GM12878 (cell line): ENCODE data around the gene GPR39. TPM values are rescaled to one million over a fixed set of nuclear protein-coding genes. Genes with fewer than 3 reads are reported as not detected.

Experiments used
- ATAC-seq: fragments of 200-7000 bp; cut with Tn5 transposase; 3 replicates; pipeline ENCODE4 v1.9.1; 2020; ENCODE audit warnings: mild to moderate bottlenecking, moderate library complexity
- BruUV-seq: library from RNA; stranded (reverse); fragments of 400-500 nt; replicated peaks from 2 replicates; lab custom pipeline; 2021; lab: Mats Ljungman, UMichigan
- CTCF ChIA-PET: fragments of 300-600 bp; sonication (Branson Sonifier 250); formaldehyde crosslinking; extraction: SDS; loops from one replicate; lab custom pipeline; 2021; ENCODE audit warnings: inconsistent platforms; lab: Yijun Ruan, JAX
- POLR2A ChIA-PET: fragments of 350-600 bp; formaldehyde crosslinking; extraction: SDS; loops from one replicate; lab custom pipeline; 2021; ENCODE audit warnings: inconsistent platforms; lab: Charles Lee
- RAD21 ChIA-PET: fragments of 300-600 bp; sonication (Branson Sonifier 250); formaldehyde crosslinking; loops from one replicate; lab custom pipeline; 2023; ENCODE audit warnings: antibody characterized with exemption; ENCODE audit not compliant: unreplicated experiment; lab: Charles Lee
- SMC1A ChIA-PET: fragments of 300-600 bp; sonication (Branson Sonifier 250); formaldehyde crosslinking; loops from one replicate; lab custom pipeline; 2023; ENCODE audit not compliant: unreplicated experiment, uncharacterized antibody; lab: Charles Lee
- DNase-seq: peaks from one replicate; pipeline ENCODE4 v3.0.0-alpha.2; 2011; ENCODE audit warnings: low read depth, low spot score
- FAIRE-seq: peaks from 3 replicates; lab custom pipeline; 2011; peaks lifted over from hg19 to GRCh38; lab: Jason Lieb, UNC
- H2AFZ ChIP-seq: 2 replicates; pipeline ENCODE4 v1.6.0; 2011; ENCODE audit warnings: low read depth, low read length, control low read depth; ENCODE audit not compliant: control insufficient read depth
- H3K27ac ChIP-seq: 2 replicates; pipeline ENCODE4 v1.5.1; 2011; ENCODE audit warnings: control low read depth; ENCODE audit not compliant: control insufficient read depth, insufficient read depth
- H3K27me3 ChIP-seq, 2 experiments: replicated peaks in 1 of 2; 2 replicates each; pipeline versions ENCODE4 v1.6.0 to v1.6.1; 2011; ENCODE audit warnings: low read length in 1 of 2; ENCODE audit not compliant: control insufficient read depth in 2 of 2, insufficient read depth in 2 of 2
- H3K36me3 ChIP-seq, 2 experiments: 2 replicates each; pipeline ENCODE4 v1.5.1; 2011; ENCODE audit warnings: low read length in 1 of 2; ENCODE audit not compliant: control insufficient read depth in 2 of 2, insufficient read depth in 2 of 2
- H3K4me1 ChIP-seq: 2 replicates; pipeline ENCODE4 v1.6.1; 2011; ENCODE audit warnings: mild to moderate bottlenecking, low read length, moderate library complexity, mixed read lengths; ENCODE audit not compliant: control insufficient read depth, insufficient read depth
- H3K4me2 ChIP-seq: 2 replicates; pipeline ENCODE4 v1.6.0; 2011; ENCODE audit warnings: control low read depth; ENCODE audit not compliant: control insufficient read depth, insufficient read depth
- H3K4me3 ChIP-seq: fragments of 200-600 bp; sonication (generic); 2 replicates; pipeline ENCODE4 v1.5.1; 2016
- H3K79me2 ChIP-seq: 2 replicates; pipeline ENCODE4 v1.6.0; 2011; ENCODE audit warnings: low read length; ENCODE audit not compliant: control insufficient read depth, insufficient read depth
- H3K9ac ChIP-seq: 2 replicates; pipeline ENCODE4 v1.8.0; 2011; ENCODE audit warnings: low read length, control low read depth, mixed read lengths; ENCODE audit not compliant: control insufficient read depth, insufficient read depth
- H3K9me3 ChIP-seq: replicated peaks from 3 replicates; pipeline ENCODE4 v1.5.1; 2011; ENCODE audit warnings: mild to moderate bottlenecking, low read length; ENCODE audit not compliant: control insufficient read depth, insufficient read depth
- H4K20me1 ChIP-seq: 2 replicates; pipeline ENCODE4 v1.6.0; 2011; ENCODE audit not compliant: control insufficient read depth, insufficient read depth
- CHD2 ChIP-seq: IDR thresholded peaks from 2 replicates; pipeline ENCODE4 v1.6.1; 2011; ENCODE audit warnings: low read depth, low read length, improper control_type of control experiment, borderline replicate concordance
- E2F4 ChIP-seq: IDR thresholded peaks from 2 replicates; pipeline ENCODE4 v1.6.1; 2012; ENCODE audit warnings: low read depth, low read length, improper control_type of control experiment
- MYC ChIP-seq: IDR thresholded peaks from 2 replicates; pipeline ENCODE4 v1.6.1; 2011; ENCODE audit warnings: mild to moderate bottlenecking, low read length, moderate library complexity, inconsistent platforms; ENCODE audit not compliant: insufficient read depth, insufficient replicate concordance, insufficient read length, severe bottlenecking
- PAX5 ChIP-seq: IDR thresholded peaks from 2 replicates; pipeline ENCODE4 v1.6.1; 2011; ENCODE audit warnings: low read depth, low read length, borderline replicate concordance
- POLR2AphosphoS2 ChIP-seq: IDR thresholded peaks from 2 replicates; pipeline ENCODE4 v1.6.1; 2011; ENCODE audit warnings: low read depth, mild to moderate bottlenecking, low read length, improper control_type of control experiment, moderate library complexity
- SPI1 ChIP-seq: IDR thresholded peaks from 2 replicates; pipeline ENCODE4 v1.6.1; 2011; ENCODE audit warnings: low read depth, mild to moderate bottlenecking, low read length, moderate library complexity, borderline replicate concordance; ENCODE audit not compliant: insufficient read depth
- SUPT20H ChIP-seq: IDR thresholded peaks from 2 replicates; pipeline ENCODE4 v1.6.1; 2011; ENCODE audit warnings: low read depth, mild to moderate bottlenecking, low read length, moderate library complexity, borderline replicate concordance; ENCODE audit not compliant: control insufficient read depth
- WGBS: methylation state at CpG from one replicate; pipeline ENCODE4 v1.1.6; 2016; ENCODE audit warnings: low lambda C conversion rate; ENCODE audit not compliant: insufficient replicate concordance, insufficient coverage; ENCODE audit errors: missing lambda C conversion rate; 5-methylcytosine and 5-hydroxymethylcytosine counted together
- in situ Hi-C: fragments of 300-500 bp; cut with MboI; formaldehyde crosslinking; loops from 9 replicates; pipeline ENCODE4 v1.14.3; 2018; ENCODE audit warnings: mixed read lengths
- intact Hi-C: fragments of 100-400 bp; cut with micrococcal nuclease; formaldehyde crosslinking; loops from one replicate; pipeline ENCODE4 v1.14.2; 2022; ENCODE audit not compliant: unreplicated experiment
- polyA plus RNA-seq, 11 experiments: library from polyadenylated mRNA; depleted of rRNA in 4 of 11; unstranded in 6 of 11; stranded (reverse) in 5 of 11; fragments of >200 nt; fragmentation: Nextera tagmentation in 4 of 11; fragmentation: Illumina TruSeq in 1 of 11; extraction: Ambion mirVana in 4 of 11; extraction: Trizol in 1 of 11; gene quantifications; 1 replicate in 1 of 11; 2 replicates in 10 of 11; pipeline versions ENCODE4 v1.2.1 to v1.2.3, GENCODE V29; 2011 to 2016; ENCODE audit warnings: inconsistent platforms in 2 of 11, missing spikeins in 2 of 11, low read depth in 1 of 11
- total RNA-seq, 4 experiments: library from RNA; depleted of rRNA in 3 of 4; stranded (reverse); fragments of >200 nt in 3 of 4; fragmentation: Illumina TruSeq in 1 of 4; extraction: Trizol in 1 of 4; gene quantifications; 2 replicates each; pipeline versions ENCODE4 v1.2.1 to v1.2.3, GENCODE V29; 2013 to 2021
- TF ChIP-seq, protein P1 (sequence below): IDR thresholded peaks from 2 replicates; pipeline ENCODE4 v1.6.1; 2012; ENCODE audit warnings: improper control_type of control experiment, low read depth, low read length; ENCODE audit not compliant: insufficient replicate concordance

The GPR39 gene
- total and polyA plus RNA-seq, 10 of the 15 experiments (the other 5 are each of a cell fraction or from before 2014, with no cell fraction given): 0.05 to 0.23 TPM; not detected in 8

GRCh38 chr2:132645176-132645575 lies 228.6 kb downstream of the GPR39 start:
- FAIRE-seq (no peak), ATAC-seq (no peak)
- intact Hi-C loops: no loop called here
- 71% methylated on average over 35 of the region's 35 CpGs for WGBS
- TF ChIP-seq CHD2 (no peak), PAX5 (no peak)
- TF ChIP-seq, all 136 proteins: peak for 0
- ChIA-PET CTCF (no interaction called here), POLR2A (no interaction called here), SMC1A (no interaction called here), RAD21 (no interaction called here)
- Histone ChIP-seq H3K4me1 (no peaks in the 10 kb centered on the region), H3K27ac (no peak overlapping the region), H3K9ac (no peak overlapping the region), H2AFZ (no peak overlapping the region), H4K20me1 (no peaks in the 10 kb centered on the region), H3K79me2 (no peaks in the 10 kb centered on the region), H3K9me3 (no peaks in the 10 kb centered on the region), H3K36me3 (no peaks in the 10 kb centered on the region), H3K4me2 (no peak overlapping the region), H3K27me3 (no peaks in the 10 kb centered on the region), H3K4me3 (no peak overlapping the region)
- DNase-seq: no peak
- in situ Hi-C loops: no loop called here
- BruUV-seq: no TSS peak

- BruUV-seq: no TSS peak
- Histone ChIP-seq H3K27me3 (no peaks in the 10 kb centered on the region), H4K20me1 (no peaks in the 10 kb centered on the region), H3K9ac (no peak overlapping the region), H3K9me3 (no peaks in the 10 kb centered on the region), H2AFZ (no peak overlapping the region), H3K27ac (no peak overlapping the region), H3K79me2 (no peaks in the 10 kb centered on the region), H3K4me3 (no peak overlapping the region), H3K4me2 (no peak overlapping the region), H3K4me1 (no peaks in the 10 kb centered on the region), H3K36me3 (no peaks in the 10 kb centered on the region)
- intact Hi-C loops: no loop called here
- RAD21 ChIA-PET: interaction anchor here (0.8 to 1.0 kb wide), 2 partner anchors 522 to 526 kb away, joined by 3 read pairs; no protein-coding TSS in a partner anchor
- ATAC-seq: peak; percentile 69
- no peak for FAIRE-seq
- no peak for DNase-seq
- in situ Hi-C loops: no loop called here
- CTCF ChIA-PET: interaction anchor here (0.6 to 1.3 kb wide), 5 partner anchors 10 to 1198 kb away, joined by 3 to 4 read pairs (median 3); no protein-coding TSS in a partner anchor
- WGBS: 10% methylated on average over 18 of the region's 18 CpGs
- SMC1A ChIA-PET: interaction anchor here (1.0 kb wide), 1 partner anchor 526 kb away, joined by 3 read pairs; no protein-coding TSS in a partner anchor
- POLR2A ChIA-PET: no interaction called here
- TF ChIP-seq SPI1 (peak; percentile 17; the same call in 1 of the 2 replicates), POLR2AphosphoS2 (no peak), E2F4 (no peak), MYC (no peak), SUPT20H (no peak)
- TF ChIP-seq, protein P1, sequence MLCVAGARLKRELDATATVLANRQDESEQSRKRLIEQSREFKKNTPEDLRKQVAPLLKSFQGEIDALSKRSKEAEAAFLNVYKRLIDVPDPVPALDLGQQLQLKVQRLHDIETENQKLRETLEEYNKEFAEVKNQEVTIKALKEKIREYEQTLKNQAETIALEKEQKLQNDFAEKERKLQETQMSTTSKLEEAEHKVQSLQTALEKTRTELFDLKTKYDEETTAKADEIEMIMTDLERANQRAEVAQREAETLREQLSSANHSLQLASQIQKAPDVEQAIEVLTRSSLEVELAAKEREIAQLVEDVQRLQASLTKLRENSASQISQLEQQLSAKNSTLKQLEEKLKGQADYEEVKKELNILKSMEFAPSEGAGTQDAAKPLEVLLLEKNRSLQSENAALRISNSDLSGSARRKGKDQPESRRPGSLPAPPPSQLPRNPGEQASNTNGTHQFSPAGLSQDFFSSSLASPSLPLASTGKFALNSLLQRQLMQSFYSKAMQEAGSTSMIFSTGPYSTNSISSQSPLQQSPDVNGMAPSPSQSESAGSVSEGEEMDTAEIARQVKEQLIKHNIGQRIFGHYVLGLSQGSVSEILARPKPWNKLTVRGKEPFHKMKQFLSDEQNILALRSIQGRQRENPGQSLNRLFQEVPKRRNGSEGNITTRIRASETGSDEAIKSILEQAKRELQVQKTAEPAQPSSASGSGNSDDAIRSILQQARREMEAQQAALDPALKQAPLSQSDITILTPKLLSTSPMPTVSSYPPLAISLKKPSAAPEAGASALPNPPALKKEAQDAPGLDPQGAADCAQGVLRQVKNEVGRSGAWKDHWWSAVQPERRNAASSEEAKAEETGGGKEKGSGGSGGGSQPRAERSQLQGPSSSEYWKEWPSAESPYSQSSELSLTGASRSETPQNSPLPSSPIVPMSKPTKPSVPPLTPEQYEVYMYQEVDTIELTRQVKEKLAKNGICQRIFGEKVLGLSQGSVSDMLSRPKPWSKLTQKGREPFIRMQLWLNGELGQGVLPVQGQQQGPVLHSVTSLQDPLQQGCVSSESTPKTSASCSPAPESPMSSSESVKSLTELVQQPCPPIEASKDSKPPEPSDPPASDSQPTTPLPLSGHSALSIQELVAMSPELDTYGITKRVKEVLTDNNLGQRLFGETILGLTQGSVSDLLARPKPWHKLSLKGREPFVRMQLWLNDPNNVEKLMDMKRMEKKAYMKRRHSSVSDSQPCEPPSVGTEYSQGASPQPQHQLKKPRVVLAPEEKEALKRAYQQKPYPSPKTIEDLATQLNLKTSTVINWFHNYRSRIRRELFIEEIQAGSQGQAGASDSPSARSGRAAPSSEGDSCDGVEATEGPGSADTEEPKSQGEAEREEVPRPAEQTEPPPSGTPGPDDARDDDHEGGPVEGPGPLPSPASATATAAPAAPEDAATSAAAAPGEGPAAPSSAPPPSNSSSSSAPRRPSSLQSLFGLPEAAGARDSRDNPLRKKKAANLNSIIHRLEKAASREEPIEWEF: no peak
Observed at GRCh38 chr2:132645722-132646539, 229.3 kb downstream of the GPR39 start.
